NCI-H1105 (cell line): Measurements from ENCODE around the gene DDX1.

Experiments
- DNase-seq: peaks from one replicate; lab custom pipeline; 2025; lab: John Stamatoyannopoulos, UW

Gene DDX1

GRCh38 chr2:15664273-15665066 lies 72.8 kb downstream of the DDX1 start:
- no peak for DNase-seq

- no peak for DNase-seq
Observed at GRCh38 chr2:15665067-15665942, 73.6 kb downstream of the DDX1 start.

- DNase-seq = no peak
Observed at GRCh38 chr2:15665943-15666460, 74.3 kb downstream of the DDX1 start.

GRCh38 chr2:15666861-15667808 lies 75.5 kb downstream of the DDX1 start:
- DNase-seq = no peak

GRCh38 chr2:15667809-15668556 lies 76.3 kb downstream of the DDX1 start:
- DNase-seq = no peak

- no peak for DNase-seq
Observed at GRCh38 chr2:15668611-15669305, 77.1 kb downstream of the DDX1 start.

GRCh38 chr2:15669375-15669910 lies 77.8 kb downstream of the DDX1 start:
- no peak for DNase-seq

GRCh38 chr2:15670469-15670868 lies 78.8 kb downstream of the DDX1 start:
- no peak for DNase-seq

- no peak for DNase-seq
Observed at GRCh38 chr2:15670981-15671380, 79.3 kb downstream of the DDX1 start.

GRCh38 chr2:15671409-15671808 lies 79.7 kb downstream of the DDX1 start:
- DNase-seq = no peak

GRCh38 chr2:15671842-15672815 lies 80.5 kb downstream of the DDX1 start:
- DNase-seq = no peak

GRCh38 chr2:15672961-15673918 lies 81.6 kb downstream of the DDX1 start:
- DNase-seq = no peak

GRCh38 chr2:15673919-15674636 lies 82.4 kb downstream of the DDX1 start:
- DNase-seq = no peak

GRCh38 chr2:15674637-15675455 lies 83.2 kb downstream of the DDX1 start:
- no peak for DNase-seq

- DNase-seq = no peak
Observed at GRCh38 chr2:15675456-15676195, 84.0 kb downstream of the DDX1 start.
